ENCODE measurements around the gene TNNT3. TPM values are rescaled to one million over a fixed set of nuclear protein-coding genes. Genes with fewer than 3 reads are reported as not detected.

The TNNT3 gene
- total RNA-seq, 1 experiment from 2014 or later = not detected

DNA sequence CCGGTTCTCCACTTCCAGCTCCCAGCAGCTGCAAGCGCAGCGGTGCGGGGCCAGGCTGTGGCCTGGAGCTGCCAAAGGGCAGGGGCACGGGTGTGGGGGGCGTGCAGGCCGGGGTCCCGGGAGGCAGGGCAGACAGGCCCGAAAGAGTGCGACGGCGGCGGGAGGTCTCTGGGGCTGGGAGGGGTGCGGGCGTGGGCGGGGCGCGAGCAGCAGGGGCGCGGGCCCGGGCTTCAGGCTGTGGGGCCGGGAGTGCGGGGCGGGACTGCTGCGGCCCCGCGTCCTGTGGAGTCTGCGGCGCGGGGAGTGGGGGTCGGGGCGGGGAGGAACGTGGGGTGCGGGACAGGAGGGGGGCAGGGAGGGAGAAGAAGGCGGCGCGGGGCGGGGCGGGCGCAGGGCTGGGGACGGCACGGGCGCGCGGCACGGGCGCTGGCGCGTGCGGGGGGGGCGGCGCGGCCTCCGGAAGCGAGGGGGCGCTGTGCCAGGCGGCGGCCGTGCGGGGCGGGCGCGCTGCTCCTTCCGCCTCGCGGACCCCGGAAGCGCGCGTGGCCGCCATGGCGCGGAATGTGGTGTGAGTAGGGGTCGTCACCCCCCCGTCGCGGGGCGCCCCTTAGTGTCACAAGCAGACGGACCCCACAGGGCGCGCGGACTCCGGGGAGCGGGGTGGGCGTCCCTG, 27.4 kb downstream of the TNNT3 start, which contains the start of gene MRPL23:
Gene MRPL23, plus strand, starts transcription at position 521 of the 673 bp plus-strand sequence. Its CDS starts 31 bp downstream, at position 552.
- DNase-seq (ENCODE audit: low spot score) = no peak
- POLR2A ChIA-PET (ENCODE audit: low non-redundant PET) = no interaction called here
- Histone ChIP-seq H3K4me3 (ENCODE audit: low read depth, low read length, poor library complexity, severe bottlenecking) (no peak within 1 kb of the TSS), H3K4me1 (ENCODE audit: insufficient read depth, low read length, poor library complexity, severe bottlenecking) (no peaks in the 10 kb centered on the region), H3K27ac (ENCODE audit: low read depth, low read length, poor library complexity, severe bottlenecking) (no peak within 1 kb of the TSS), H3K9me3 (ENCODE audit: low read depth, low read length, poor library complexity, severe bottlenecking) (no peaks in the 10 kb centered on the region), H3K36me3 (ENCODE audit: insufficient read depth, low read length, poor library complexity, severe bottlenecking) (no peaks in the 10 kb centered on the region), H3K27me3 (replicated peaks; ENCODE audit: insufficient read depth, low read depth, low read length, poor library complexity) (no peaks in the 10 kb centered on the region)
- intact Hi-C loops (cut with micrococcal nuclease; ENCODE audit: unreplicated experiment) = no loop called here
- CTCF ChIA-PET = interaction anchor here (1.1 kb wide), 1 partner anchor 204 kb away, joined by 6 read pairs; no protein-coding TSS in a partner anchor
- no peak for TF ChIP-seq EZH2 (IDR thresholded peaks at IDR 0.05; ENCODE audit: borderline replicate concordance, low read depth, low read length, poor library complexity, severe bottlenecking)
- TF ChIP-seq, protein P1, sequence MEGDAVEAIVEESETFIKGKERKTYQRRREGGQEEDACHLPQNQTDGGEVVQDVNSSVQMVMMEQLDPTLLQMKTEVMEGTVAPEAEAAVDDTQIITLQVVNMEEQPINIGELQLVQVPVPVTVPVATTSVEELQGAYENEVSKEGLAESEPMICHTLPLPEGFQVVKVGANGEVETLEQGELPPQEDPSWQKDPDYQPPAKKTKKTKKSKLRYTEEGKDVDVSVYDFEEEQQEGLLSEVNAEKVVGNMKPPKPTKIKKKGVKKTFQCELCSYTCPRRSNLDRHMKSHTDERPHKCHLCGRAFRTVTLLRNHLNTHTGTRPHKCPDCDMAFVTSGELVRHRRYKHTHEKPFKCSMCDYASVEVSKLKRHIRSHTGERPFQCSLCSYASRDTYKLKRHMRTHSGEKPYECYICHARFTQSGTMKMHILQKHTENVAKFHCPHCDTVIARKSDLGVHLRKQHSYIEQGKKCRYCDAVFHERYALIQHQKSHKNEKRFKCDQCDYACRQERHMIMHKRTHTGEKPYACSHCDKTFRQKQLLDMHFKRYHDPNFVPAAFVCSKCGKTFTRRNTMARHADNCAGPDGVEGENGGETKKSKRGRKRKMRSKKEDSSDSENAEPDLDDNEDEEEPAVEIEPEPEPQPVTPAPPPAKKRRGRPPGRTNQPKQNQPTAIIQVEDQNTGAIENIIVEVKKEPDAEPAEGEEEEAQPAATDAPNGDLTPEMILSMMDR (conservative IDR thresholded peaks at IDR 0.05; ENCODE audit: low read depth, low read length) = no peak
- BruUV-seq (replicated peaks) = no TSS peak

DNA sequence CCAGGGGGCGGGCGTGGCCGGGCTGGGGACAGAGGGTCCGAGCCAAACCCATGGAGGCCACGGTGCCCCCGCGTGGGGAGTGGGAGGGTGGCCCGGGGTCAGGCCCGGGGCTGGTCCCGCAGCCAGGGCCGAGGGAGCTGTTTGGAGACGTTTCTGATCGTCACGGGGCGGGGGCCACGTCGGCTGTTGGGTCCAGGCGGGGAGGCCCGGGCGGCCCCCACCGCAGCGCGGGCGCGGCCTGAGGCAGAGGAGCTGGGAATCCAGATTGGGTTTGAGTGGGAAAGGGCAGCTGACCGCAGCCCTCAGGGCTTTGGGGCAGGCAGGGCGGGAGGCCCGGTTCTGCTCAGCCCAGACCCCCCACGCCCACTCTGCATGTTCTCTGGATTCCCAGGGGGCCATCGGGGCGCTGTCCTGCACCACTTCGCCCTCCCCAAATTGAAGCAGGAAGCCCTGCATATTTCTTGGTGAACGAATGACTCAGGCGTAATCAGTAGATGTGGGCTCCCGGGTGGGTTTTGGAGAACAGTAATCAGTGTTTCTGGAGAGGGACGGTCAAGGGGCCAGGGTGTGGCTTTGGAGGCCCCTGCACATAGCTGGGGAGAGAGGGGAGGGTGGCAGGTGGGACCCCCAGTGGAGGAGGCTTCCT, 28.2 kb downstream of the TNNT3 start:
- no TSS peak for BruUV-seq (replicated peaks)
- POLR2A ChIA-PET (ENCODE audit: low non-redundant PET) = no interaction called here
- TF ChIP-seq EZH2 (IDR thresholded peaks at IDR 0.05; ENCODE audit: borderline replicate concordance, low read depth, low read length, poor library complexity, severe bottlenecking) = no peak
- TF ChIP-seq, protein P1 (conservative IDR thresholded peaks at IDR 0.05; ENCODE audit: low read depth, low read length) = no peak
- CTCF ChIA-PET = interaction anchor here (1.1 kb wide), 1 partner anchor 203 kb away, joined by 6 read pairs; no protein-coding TSS in a partner anchor
- Histone ChIP-seq H3K9me3 (ENCODE audit: low read depth, low read length, poor library complexity, severe bottlenecking) (no peaks in the 10 kb centered on the region), H3K36me3 (ENCODE audit: insufficient read depth, low read length, poor library complexity, severe bottlenecking) (no peaks in the 10 kb centered on the region), H3K4me3 (ENCODE audit: low read depth, low read length, poor library complexity, severe bottlenecking) (no peak overlapping the region), H3K4me1 (ENCODE audit: insufficient read depth, low read length, poor library complexity, severe bottlenecking) (no peaks in the 10 kb centered on the region), H3K27me3 (replicated peaks; ENCODE audit: insufficient read depth, low read depth, low read length, poor library complexity) (no peaks in the 10 kb centered on the region), H3K27ac (ENCODE audit: low read depth, low read length, poor library complexity, severe bottlenecking) (no peak overlapping the region)
- intact Hi-C loops (cut with micrococcal nuclease; ENCODE audit: unreplicated experiment) = no loop called here
- no peak for DNase-seq (ENCODE audit: low spot score)

DNA sequence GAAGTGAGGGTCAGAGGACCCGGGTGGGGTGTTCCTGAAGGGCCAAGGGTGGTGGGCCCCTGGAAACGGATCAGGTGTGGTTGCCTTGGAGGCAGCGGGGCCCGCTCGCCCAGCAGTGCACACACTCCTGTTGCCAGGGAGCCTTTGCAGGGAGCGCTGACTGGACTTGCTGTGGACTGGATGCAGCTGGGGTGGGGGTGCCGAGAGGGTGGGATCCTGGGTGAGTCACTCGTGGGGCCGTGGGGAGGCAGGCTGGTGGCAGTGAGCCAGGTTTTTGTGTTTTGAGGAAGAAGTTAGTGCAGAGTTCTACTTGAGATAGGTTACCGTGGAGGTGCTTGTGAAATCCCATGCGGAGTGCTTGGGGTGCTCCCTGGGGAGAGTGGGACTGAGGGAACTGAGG, 28.9 kb downstream of the TNNT3 start:
- ChIA-PET POLR2A (ENCODE audit: low non-redundant PET) (no interaction called here), CTCF (interaction anchor here (0.6 to 1.0 kb wide), 3 partner anchors 203 to 426 kb away, joined by 3 to 5 read pairs (median 3); no protein-coding TSS in a partner anchor)
- H3K27me3 ChIP-seq (replicated peaks; ENCODE audit: insufficient read depth, low read depth, low read length, poor library complexity) = no peaks in the 10 kb centered on the region
- DNase-seq (ENCODE audit: low spot score) = no peak
- TF ChIP-seq, protein P1 (conservative IDR thresholded peaks at IDR 0.05; ENCODE audit: low read depth, low read length) = no peak
- TF ChIP-seq EZH2 (IDR thresholded peaks at IDR 0.05; ENCODE audit: borderline replicate concordance, low read depth, low read length, poor library complexity, severe bottlenecking) = no peak
- no TSS peak for BruUV-seq (replicated peaks)
- no peaks in the 10 kb centered on the region for H3K36me3 ChIP-seq (ENCODE audit: insufficient read depth, low read length, poor library complexity, severe bottlenecking)
- H3K4me3 ChIP-seq (ENCODE audit: low read depth, low read length, poor library complexity, severe bottlenecking) = no peak overlapping the region
- H3K4me1 ChIP-seq (ENCODE audit: insufficient read depth, low read length, poor library complexity, severe bottlenecking) = no peaks in the 10 kb centered on the region
- no peaks in the 10 kb centered on the region for H3K9me3 ChIP-seq (ENCODE audit: low read depth, low read length, poor library complexity, severe bottlenecking)
- intact Hi-C loops (cut with micrococcal nuclease; ENCODE audit: unreplicated experiment) = no loop called here
- no peak overlapping the region for H3K27ac ChIP-seq (ENCODE audit: low read depth, low read length, poor library complexity, severe bottlenecking)

All from A673 (cell line).